ENCODE results near the gene PCMTD2.

GRCh38 chr20:64247970-64248841 is 7.3 kb upstream of the PCMTD2 start:
- TF ChIP-seq CTCF (IDR thresholded peaks at IDR 0.05; ENCODE audit: insufficient read depth, low read length, poor library complexity, severe bottlenecking) = no peak
- TF ChIP-seq EZH2phosphoT487 (conservative IDR thresholded peaks at IDR 0.05; ENCODE audit: low read length) = no peak
